Body of pancreas (tissue), 4 donors: ENCODE data around the gene CNGB1.

Experiments used
- POLR2A ChIP-seq, 3 donors: fragments of 450-650 bp; IDR thresholded peaks; one replicate each; pipeline ENCODE4 v1.6.1; 2016; ENCODE audit warnings: antibody characterized with exemption in 3 of 3, mild to moderate bottlenecking in 2 of 3
- TF ChIP-seq, protein P1 (sequence below), 7 experiments: fragments of 450-650 bp in 4 of 7; fragments of 200-600 bp in 3 of 7; sonication (generic) in 3 of 7; IDR thresholded peaks; one replicate each; pipeline ENCODE4 v1.5.1; 2016 to 2019; ENCODE audit warnings: antibody characterized with exemption in 7 of 7

DNA sequence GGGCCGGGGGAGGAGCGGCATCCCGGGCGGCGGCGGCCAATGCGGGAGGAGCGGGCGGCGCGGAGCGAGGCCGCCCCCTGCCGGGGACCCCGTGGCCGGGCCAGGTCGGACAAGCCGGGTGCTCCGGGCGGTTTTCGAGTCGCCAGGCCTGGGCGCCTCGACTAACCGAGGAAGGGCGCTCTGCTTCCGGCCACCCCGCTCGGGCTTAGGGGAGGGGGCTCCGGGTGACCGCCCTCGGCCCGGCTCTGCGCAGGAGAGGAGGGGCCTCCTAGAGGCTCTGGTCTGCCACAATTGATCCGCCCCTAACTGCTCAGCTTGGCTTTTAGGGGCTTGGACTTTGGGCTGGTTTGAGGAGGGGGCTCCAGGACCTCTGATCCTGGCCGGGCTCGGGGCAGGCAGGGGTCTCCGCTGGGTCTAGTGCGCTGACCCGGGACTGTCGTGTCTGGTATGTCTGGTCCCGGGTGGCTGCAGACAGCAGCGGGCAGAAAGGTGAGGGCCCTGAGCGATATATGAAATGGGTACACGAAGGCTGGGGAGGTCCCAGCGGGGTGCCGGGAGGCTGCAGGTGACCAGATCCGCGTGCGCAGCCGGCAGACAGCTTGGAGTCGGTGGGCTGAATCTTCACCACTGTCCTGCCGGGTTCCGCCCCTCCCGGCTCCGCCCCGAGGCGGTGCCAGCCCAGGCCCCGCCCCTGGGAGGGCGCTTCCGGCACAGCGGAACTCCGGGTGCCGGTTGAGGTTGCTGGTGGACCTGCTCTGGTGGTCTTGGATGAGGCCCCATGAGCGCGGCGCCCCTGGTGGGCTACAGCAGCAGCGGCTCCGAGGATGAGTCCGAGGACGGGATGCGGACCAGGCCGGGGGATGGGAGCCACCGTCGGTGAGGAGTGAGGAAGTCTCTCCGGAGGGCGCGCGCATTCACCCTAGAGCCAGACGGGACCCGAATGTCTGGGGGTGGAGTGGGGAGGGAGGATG lies 30.1 kb upstream of the CNGB1 start, which contains the start of gene USB1:
- TF ChIP-seq, protein P1, sequence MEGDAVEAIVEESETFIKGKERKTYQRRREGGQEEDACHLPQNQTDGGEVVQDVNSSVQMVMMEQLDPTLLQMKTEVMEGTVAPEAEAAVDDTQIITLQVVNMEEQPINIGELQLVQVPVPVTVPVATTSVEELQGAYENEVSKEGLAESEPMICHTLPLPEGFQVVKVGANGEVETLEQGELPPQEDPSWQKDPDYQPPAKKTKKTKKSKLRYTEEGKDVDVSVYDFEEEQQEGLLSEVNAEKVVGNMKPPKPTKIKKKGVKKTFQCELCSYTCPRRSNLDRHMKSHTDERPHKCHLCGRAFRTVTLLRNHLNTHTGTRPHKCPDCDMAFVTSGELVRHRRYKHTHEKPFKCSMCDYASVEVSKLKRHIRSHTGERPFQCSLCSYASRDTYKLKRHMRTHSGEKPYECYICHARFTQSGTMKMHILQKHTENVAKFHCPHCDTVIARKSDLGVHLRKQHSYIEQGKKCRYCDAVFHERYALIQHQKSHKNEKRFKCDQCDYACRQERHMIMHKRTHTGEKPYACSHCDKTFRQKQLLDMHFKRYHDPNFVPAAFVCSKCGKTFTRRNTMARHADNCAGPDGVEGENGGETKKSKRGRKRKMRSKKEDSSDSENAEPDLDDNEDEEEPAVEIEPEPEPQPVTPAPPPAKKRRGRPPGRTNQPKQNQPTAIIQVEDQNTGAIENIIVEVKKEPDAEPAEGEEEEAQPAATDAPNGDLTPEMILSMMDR (IDR thresholded peaks at IDR 0.05), result peak; percentile 43 to 91 (median 77)
- peak; percentile 31 to 69 (median 68) for TF ChIP-seq POLR2A (IDR thresholded peaks at IDR 0.05)
